Peyer's patch (tissue), 4 donors: Measurements from ENCODE around the gene NOC2L. TPM values are rescaled to one million over a fixed set of nuclear protein-coding genes. Genes with fewer than 3 reads are reported as not detected.

Experiments used
- DNase-seq, 3 donors: peaks; one replicate each; pipeline ENCODE4 v3.0.0-alpha.2; 2017 to 2019
- H3K27ac ChIP-seq, 4 donors: fragments of 200-600 bp; sonication (generic); one replicate each; pipeline ENCODE4 v1.5.1; 2016 to 2019
- H3K27me3 ChIP-seq, 2 donors: fragments of 200-600 bp; sonication (generic); one replicate each; pipeline ENCODE4 v1.5.1; 2019
- H3K36me3 ChIP-seq, 3 donors: fragments of 200-600 bp; sonication (generic); one replicate each; pipeline ENCODE4 v1.5.1; 2016 to 2019
- H3K4me1 ChIP-seq, 4 donors: fragments of 200-600 bp; sonication (generic); one replicate each; pipeline ENCODE4 v1.5.1; 2016 to 2019
- H3K4me3 ChIP-seq, 4 donors: fragments of 200-600 bp; sonication (generic); 1 replicate in 3 of 4; 2 replicates in 1 of 4; pipeline ENCODE4 v1.5.1; 2016 to 2019; ENCODE audit warnings: mild to moderate bottlenecking in 1 of 4
- H3K9me3 ChIP-seq, 4 donors: fragments of 200-600 bp; sonication (generic); one replicate each; pipeline ENCODE4 v1.5.1; 2016 to 2019; ENCODE audit warnings: mild to moderate bottlenecking in 1 of 4
- POLR2A ChIP-seq, 2 donors: fragments of 450-650 bp; IDR thresholded peaks; one replicate each; pipeline ENCODE4 v1.5.1; 2017; ENCODE audit warnings: antibody characterized with exemption in 2 of 2, mild to moderate bottlenecking in 2 of 2, moderate library complexity in 2 of 2
- total RNA-seq, 4 donors: library from RNA; depleted of rRNA; stranded (reverse); fragments of >200 nt; gene quantifications; one replicate each; pipeline ENCODE4 v1.1.0, GENCODE V29; 2016
- TF ChIP-seq, protein P1 (sequence below), 6 experiments: fragments of 450-650 bp in 4 of 6; fragments of 200-600 bp in 2 of 6; sonication (generic) in 1 of 6; IDR thresholded peaks; one replicate each; pipeline ENCODE4 v1.5.1; 2017 to 2019; ENCODE audit warnings: antibody characterized with exemption in 6 of 6, mild to moderate bottlenecking in 3 of 6, moderate library complexity in 1 of 6

The NOC2L gene
- total RNA-seq, 4 donors from 2014 or later = 18.2 to 58.6 (median 39.9) TPM

DNA sequence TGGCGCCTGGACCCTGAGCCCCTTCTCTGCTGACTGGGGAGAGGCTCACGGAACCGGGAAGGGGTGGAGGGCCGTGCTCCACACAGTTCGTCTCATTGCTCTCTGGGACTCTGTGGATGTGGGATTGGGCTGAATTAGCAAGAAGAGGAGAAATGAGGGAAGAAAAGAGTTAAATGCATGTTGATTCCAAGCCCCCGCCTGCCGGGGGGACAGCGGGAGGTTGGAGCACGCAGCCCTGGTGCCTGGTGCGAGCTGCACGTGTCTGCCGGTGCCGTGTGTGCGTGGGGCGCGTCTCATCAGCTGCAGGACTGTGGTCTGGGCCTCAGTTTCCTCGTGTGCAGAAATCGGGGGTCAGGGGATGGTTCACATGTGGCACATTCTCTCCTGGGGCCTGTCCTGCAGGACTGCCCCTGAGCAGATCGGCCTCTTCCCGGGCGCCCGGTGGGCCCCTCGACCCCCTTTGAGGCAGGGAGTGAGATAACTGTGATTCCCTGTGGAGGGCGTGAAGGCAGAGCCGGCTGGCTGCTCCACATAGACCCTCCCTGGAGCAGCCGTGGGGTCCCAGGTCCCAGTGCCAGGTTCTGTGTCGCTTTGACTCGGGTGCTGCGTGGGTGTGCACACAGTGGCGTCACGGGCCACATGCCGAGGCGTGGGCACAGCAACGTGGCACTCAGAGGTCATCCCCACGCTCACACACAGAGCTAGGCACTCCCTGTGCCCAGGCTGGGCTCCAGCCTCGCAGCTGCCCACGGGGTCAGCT lies 23.9 kb downstream of the NOC2L start:
- Histone ChIP-seq H3K4me1 (peaks cover 0 to 15% (median 3%) of the 10 kb centered on the region in 4 donors), H3K36me3 (no peaks in the 10 kb centered on the region), H3K4me3 (no peak overlapping the region), H3K27me3 (peaks cover 0 to 33% of the 10 kb centered on the region in 2 donors), H3K9me3 (no peaks in the 10 kb centered on the region), H3K27ac (no peak overlapping the region)
- TF ChIP-seq, protein P1, sequence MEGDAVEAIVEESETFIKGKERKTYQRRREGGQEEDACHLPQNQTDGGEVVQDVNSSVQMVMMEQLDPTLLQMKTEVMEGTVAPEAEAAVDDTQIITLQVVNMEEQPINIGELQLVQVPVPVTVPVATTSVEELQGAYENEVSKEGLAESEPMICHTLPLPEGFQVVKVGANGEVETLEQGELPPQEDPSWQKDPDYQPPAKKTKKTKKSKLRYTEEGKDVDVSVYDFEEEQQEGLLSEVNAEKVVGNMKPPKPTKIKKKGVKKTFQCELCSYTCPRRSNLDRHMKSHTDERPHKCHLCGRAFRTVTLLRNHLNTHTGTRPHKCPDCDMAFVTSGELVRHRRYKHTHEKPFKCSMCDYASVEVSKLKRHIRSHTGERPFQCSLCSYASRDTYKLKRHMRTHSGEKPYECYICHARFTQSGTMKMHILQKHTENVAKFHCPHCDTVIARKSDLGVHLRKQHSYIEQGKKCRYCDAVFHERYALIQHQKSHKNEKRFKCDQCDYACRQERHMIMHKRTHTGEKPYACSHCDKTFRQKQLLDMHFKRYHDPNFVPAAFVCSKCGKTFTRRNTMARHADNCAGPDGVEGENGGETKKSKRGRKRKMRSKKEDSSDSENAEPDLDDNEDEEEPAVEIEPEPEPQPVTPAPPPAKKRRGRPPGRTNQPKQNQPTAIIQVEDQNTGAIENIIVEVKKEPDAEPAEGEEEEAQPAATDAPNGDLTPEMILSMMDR (IDR thresholded peaks at IDR 0.05) = no peak
- no peak for TF ChIP-seq POLR2A (IDR thresholded peaks at IDR 0.05)
- no peak for DNase-seq

GRCh38 chr1:933603-933940 lies 25.5 kb downstream of the NOC2L start:
- DNase-seq = no peak
- Histone ChIP-seq H3K36me3 (no peaks in the 10 kb centered on the region), H3K4me3 (no peak overlapping the region), H3K27ac (no peak overlapping the region), H3K9me3 (no peaks in the 10 kb centered on the region), H3K4me1 (peaks cover 0 to 8% (median 0%) of the 10 kb centered on the region in 4 donors), H3K27me3 (peaks cover 0 to 34% of the 10 kb centered on the region in 2 donors)
- TF ChIP-seq POLR2A (IDR thresholded peaks at IDR 0.05) = no peak
- TF ChIP-seq, protein P1 (IDR thresholded peaks at IDR 0.05) = no peak

GRCh38 chr1:932776-933602 lies 26.1 kb downstream of the NOC2L start:
- no peaks in the 10 kb centered on the region for H3K36me3 ChIP-seq
- H3K27me3 ChIP-seq = peaks cover 0 to 31% of the 10 kb centered on the region in 2 donors
- DNase-seq = no peak
- peaks cover 0 to 8% (median 0%) of the 10 kb centered on the region in 4 donors for H3K4me1 ChIP-seq
- H3K9me3 ChIP-seq = no peaks in the 10 kb centered on the region
- H3K4me3 ChIP-seq = no peak overlapping the region
- no peak overlapping the region for H3K27ac ChIP-seq
- TF ChIP-seq POLR2A (IDR thresholded peaks at IDR 0.05) = no peak
- TF ChIP-seq, protein P1 (IDR thresholded peaks at IDR 0.05) = no peak

GRCh38 chr1:932173-932510 lies 26.9 kb downstream of the NOC2L start:
- no peak for DNase-seq
- H3K9me3 ChIP-seq = no peaks in the 10 kb centered on the region
- TF ChIP-seq, protein P1 (IDR thresholded peaks at IDR 0.05) = no peak
- no peak for TF ChIP-seq POLR2A (IDR thresholded peaks at IDR 0.05)
- H3K4me3 ChIP-seq = no peak overlapping the region
- no peaks in the 10 kb centered on the region for H3K36me3 ChIP-seq
- peaks cover 0 to 31% of the 10 kb centered on the region in 2 donors for H3K27me3 ChIP-seq
- no peak overlapping the region for H3K27ac ChIP-seq
- H3K4me1 ChIP-seq = peaks cover 0 to 8% (median 0%) of the 10 kb centered on the region in 4 donors

GRCh38 chr1:931380-932172 lies 27.5 kb downstream of the NOC2L start:
- peaks cover 0 to 32% of the 10 kb centered on the region in 2 donors for H3K27me3 ChIP-seq
- no peak overlapping the region for H3K27ac ChIP-seq
- H3K9me3 ChIP-seq = no peaks in the 10 kb centered on the region
- no peak overlapping the region for H3K4me3 ChIP-seq
- TF ChIP-seq POLR2A (IDR thresholded peaks at IDR 0.05) = no peak
- TF ChIP-seq, protein P1 (IDR thresholded peaks at IDR 0.05) = no peak
- no peaks in the 10 kb centered on the region for H3K36me3 ChIP-seq
- DNase-seq = no peak
- peaks cover 0 to 8% (median 0%) of the 10 kb centered on the region in 4 donors for H3K4me1 ChIP-seq
